Measurements from ENCODE around the gene IBA57. TPM values are rescaled to one million over a fixed set of nuclear protein-coding genes. Genes with fewer than 3 reads are reported as not detected.

IBA57 gene
- total RNA-seq, 2 donors from 2014 or later, result 6.8 to 7.7 TPM

DNA sequence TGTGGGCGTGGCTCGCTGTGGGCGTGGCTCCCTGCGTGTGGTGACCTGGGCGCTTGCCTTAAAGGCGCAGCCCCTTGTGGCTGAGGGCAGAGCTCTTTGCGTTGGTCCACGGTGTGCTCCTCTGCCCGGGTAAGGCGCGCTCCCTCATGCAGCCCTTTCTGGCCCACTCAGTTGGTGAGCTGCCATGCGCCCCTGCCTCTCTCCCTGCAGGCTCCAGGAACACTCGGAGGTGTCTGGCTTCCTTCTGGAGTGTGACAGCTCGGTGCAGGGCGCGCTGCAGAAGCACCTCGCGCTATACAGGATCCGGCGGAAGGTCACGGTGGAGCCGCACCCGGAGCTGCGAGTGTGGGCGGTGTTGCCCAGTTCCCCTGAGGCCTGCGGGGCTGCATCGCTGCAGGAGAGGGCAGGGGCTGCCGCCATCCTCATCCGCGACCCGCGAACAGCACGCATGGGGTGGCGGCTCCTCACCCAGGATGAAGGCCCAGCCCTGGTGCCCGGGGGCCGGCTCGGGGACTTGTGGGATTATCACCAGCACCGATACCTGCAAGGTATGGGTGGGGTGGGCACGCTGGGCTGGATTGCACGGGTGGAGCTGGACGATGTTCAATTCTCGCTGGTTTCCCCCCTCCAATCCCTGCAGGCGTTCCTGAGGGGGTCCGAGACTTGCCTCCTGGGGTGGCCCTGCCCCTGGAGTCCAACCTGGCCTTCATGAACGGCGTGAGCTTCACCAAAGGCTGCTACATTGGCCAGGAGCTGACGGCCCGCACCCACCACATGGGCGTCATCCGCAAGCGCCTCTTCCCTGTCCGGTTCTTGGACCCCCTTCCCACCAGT lies 9.1 kb downstream of the IBA57 start:
- H3K27me3 ChIP-seq (ENCODE audit: control insufficient read depth, insufficient read depth, low read length, poor library complexity, severe bottlenecking), result no peaks in the 10 kb centered on the region
- H3K9ac ChIP-seq (ENCODE audit: extremely low read depth, low read length, poor library complexity, severe bottlenecking), result no peak overlapping the region
- H3K27ac ChIP-seq (ENCODE audit: low read depth, low read length), result no peak overlapping the region
- H3K4me1 ChIP-seq (ENCODE audit: control insufficient read depth, insufficient read depth, low read length), result no peaks in the 10 kb centered on the region
- WGBS, 2 experiments (ENCODE audit: insufficient coverage in 1 of 2, insufficient read length in 1 of 2), result 90% methylated on average over 40 to 52 of the region's 52 CpGs
- Mint-ChIP-seq H3K4me3 (no peak overlapping the region), H3K36me3 (ENCODE audit: low read depth) (no peaks in the 10 kb centered on the region), H3K27ac (no peak overlapping the region), H3K27me3 (ENCODE audit: insufficient read depth) (no peaks in the 10 kb centered on the region), H3K4me1 (no peaks in the 10 kb centered on the region), H3K9me3 (no peaks in the 10 kb centered on the region)
- H3K9me3 ChIP-seq (ENCODE audit: control insufficient read depth, low read length), result no peaks in the 10 kb centered on the region
- no peaks in the 10 kb centered on the region for H3K36me3 ChIP-seq (ENCODE audit: control insufficient read depth, insufficient read depth, low read length)
- DNase-seq, result peak; percentile 89
- peak; percentile 18 for TF ChIP-seq CTCF (conservative IDR thresholded peaks at IDR 0.05)
- no peak overlapping the region for H3K4me3 ChIP-seq (ENCODE audit: low read length)

DNA sequence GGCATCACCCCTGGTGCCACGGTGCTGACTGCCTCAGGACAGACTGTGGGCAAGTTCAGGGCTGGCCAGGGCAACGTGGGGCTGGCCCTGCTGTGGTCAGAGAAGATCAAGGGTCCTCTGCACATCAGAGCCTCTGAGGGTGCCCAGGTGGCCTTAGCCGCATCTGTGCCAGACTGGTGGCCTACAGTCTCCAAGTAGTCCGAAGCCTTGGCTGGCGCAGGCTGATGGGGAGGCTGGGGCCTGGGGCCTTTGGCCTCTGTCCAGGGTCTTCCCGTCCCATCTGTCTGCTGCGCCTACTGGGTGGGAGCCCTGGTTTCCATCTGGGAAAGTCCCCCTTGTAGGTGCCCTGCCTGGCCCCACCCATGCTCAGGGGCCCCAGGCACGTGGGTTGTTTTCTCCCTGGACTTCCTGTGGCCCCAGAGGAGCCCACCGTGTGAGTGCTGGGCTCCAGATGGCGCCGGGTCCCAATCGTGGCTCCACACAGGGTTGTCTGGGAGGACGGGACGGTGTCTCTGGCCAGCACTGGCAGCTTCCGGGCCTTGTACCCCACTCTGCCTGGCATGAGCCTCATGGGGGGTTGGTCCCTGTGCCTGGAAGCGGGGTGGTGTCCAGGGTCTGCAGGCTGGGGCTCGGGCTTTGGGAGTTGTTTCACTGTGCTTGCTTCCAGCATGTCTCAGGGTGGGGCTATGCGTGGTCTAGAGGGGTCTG lies 9.9 kb downstream of the IBA57 start:
- Histone ChIP-seq H3K36me3 (ENCODE audit: control insufficient read depth, insufficient read depth, low read length) (no peaks in the 10 kb centered on the region), H3K27ac (ENCODE audit: low read depth, low read length) (no peak overlapping the region), H3K9me3 (ENCODE audit: control insufficient read depth, low read length) (no peaks in the 10 kb centered on the region), H3K9ac (ENCODE audit: extremely low read depth, low read length, poor library complexity, severe bottlenecking) (no peak overlapping the region), H3K4me3 (ENCODE audit: low read length) (no peak overlapping the region), H3K4me1 (ENCODE audit: control insufficient read depth, insufficient read depth, low read length) (no peaks in the 10 kb centered on the region), H3K27me3 (ENCODE audit: control insufficient read depth, insufficient read depth, low read length, poor library complexity, severe bottlenecking) (no peaks in the 10 kb centered on the region)
- H3K4me1 Mint-ChIP-seq, result no peaks in the 10 kb centered on the region
- no peaks in the 10 kb centered on the region for H3K9me3 Mint-ChIP-seq
- DNase-seq, result no peak
- H3K27me3 Mint-ChIP-seq (ENCODE audit: insufficient read depth), result no peaks in the 10 kb centered on the region
- no peaks in the 10 kb centered on the region for H3K36me3 Mint-ChIP-seq (ENCODE audit: low read depth)
- no peak for TF ChIP-seq CTCF (conservative IDR thresholded peaks at IDR 0.05)
- no peak overlapping the region for H3K4me3 Mint-ChIP-seq
- WGBS, 2 experiments (ENCODE audit: insufficient coverage in 1 of 2, insufficient read length in 1 of 2), result 94 to 98% methylated on average over 16 to 18 of the region's 18 CpGs
- no peak overlapping the region for H3K27ac Mint-ChIP-seq

- Histone ChIP-seq H3K9ac (ENCODE audit: extremely low read depth, low read length, poor library complexity, severe bottlenecking) (no peak overlapping the region), H3K9me3 (ENCODE audit: control insufficient read depth, low read length) (no peaks in the 10 kb centered on the region), H3K27me3 (ENCODE audit: control insufficient read depth, insufficient read depth, low read length, poor library complexity, severe bottlenecking) (no peaks in the 10 kb centered on the region), H3K27ac (ENCODE audit: low read depth, low read length) (no peak overlapping the region), H3K4me3 (ENCODE audit: low read length) (no peak overlapping the region), H3K36me3 (ENCODE audit: control insufficient read depth, insufficient read depth, low read length) (no peaks in the 10 kb centered on the region), H3K4me1 (ENCODE audit: control insufficient read depth, insufficient read depth, low read length) (no peaks in the 10 kb centered on the region)
- Mint-ChIP-seq H3K36me3 (ENCODE audit: low read depth) (no peaks in the 10 kb centered on the region), H3K4me3 (no peak overlapping the region), H3K27me3 (ENCODE audit: insufficient read depth) (no peaks in the 10 kb centered on the region), H3K4me1 (no peaks in the 10 kb centered on the region), H3K27ac (no peak overlapping the region), H3K9me3 (no peaks in the 10 kb centered on the region)
- WGBS, 2 experiments (ENCODE audit: insufficient coverage in 1 of 2, insufficient read length in 1 of 2), result 95 to 100% methylated on average over 2 to 4 of the region's 4 CpGs
- no peak for DNase-seq
- TF ChIP-seq CTCF (conservative IDR thresholded peaks at IDR 0.05), result no peak
Measured at GRCh38 chr1:228176024-228176395, 10.4 kb downstream of the IBA57 start.
